ENCODE data around the gene STIP1.
"Not testable (repeated sequence)": the region's sequence is repeated elsewhere in the genome, so short reads cannot be mapped to it uniquely, and the experiment has no call there.

Gene STIP1

DNA sequence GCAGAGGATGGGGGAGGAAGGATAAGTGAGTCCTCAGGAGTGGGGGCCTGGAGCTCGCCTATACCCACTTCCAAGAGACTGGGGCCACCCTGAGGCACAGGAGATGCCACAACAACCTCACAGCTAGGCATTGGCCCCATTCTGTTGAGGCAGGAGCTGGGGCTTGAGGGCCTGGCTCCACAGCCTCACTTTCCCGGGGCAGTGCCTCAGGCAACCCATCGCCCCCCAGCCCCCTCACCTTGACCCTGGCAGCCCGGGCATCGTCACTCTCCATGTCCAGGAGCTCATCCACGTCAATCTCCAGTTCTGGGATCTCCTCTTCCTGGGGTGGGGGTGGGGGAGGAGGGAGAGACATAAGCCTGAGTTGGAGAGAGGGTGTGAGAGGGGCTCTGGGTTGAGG is 59.0 kb downstream of the STIP1 start:
- Histone ChIP-seq H3K9me2 (replicated peaks; ENCODE audit: insufficient read depth, low read length) (no peaks in the 10 kb centered on the region), H3K27ac (ENCODE audit: low read length) (peak overlapping the region; percentile 47; the same call in 1 of the 2 replicates), H3K4me1 (ENCODE audit: low read length) (peaks cover 13% of the 10 kb centered on the region), H3K9ac (ENCODE audit: low read length) (peak overlapping the region; percentile 86; the same call in 1 of the 2 replicates), H3K27me3 (replicated peaks; ENCODE audit: insufficient read depth, low read length) (no peaks in the 10 kb centered on the region), H3K9me3 (replicated peaks; ENCODE audit: insufficient read depth, low read length) (no peaks in the 10 kb centered on the region), H3K36me3 (replicated peaks; ENCODE audit: insufficient read depth, low read length) (no peaks in the 10 kb centered on the region), H3K4me2 (ENCODE audit: low read depth, low read length) (peak overlapping the region; percentile 84), H4K20me1 (ENCODE audit: insufficient read depth, low read length) (no peaks in the 10 kb centered on the region), H3K79me2 (ENCODE audit: low read length) (peaks cover 40% of the 10 kb centered on the region), H2AFZ (ENCODE audit: low read length) (no peak overlapping the region), H3K4me3 (ENCODE audit: low read length) (peak overlapping the region; percentile 99), H3F3A (ENCODE audit: insufficient read depth, low read length) (peaks cover 20% of the 10 kb centered on the region)
- DNase-seq: no peak
- TF ChIP-seq CTCF (IDR thresholded peaks at IDR 0.05; ENCODE audit: low read length): no peak
- TF ChIP-seq EZH2phosphoT487 (IDR thresholded peaks at IDR 0.05; ENCODE audit: low read length): no peak
- no peak for TF ChIP-seq EZH2 (optimal IDR thresholded peaks at IDR 0.05; ENCODE audit: low read depth, low read length)

- Histone ChIP-seq H3K4me2 (ENCODE audit: low read depth, low read length) (peak overlapping the region; percentile 84), H3K9me3 (replicated peaks; ENCODE audit: insufficient read depth, low read length) (no peaks in the 10 kb centered on the region), H3K36me3 (replicated peaks; ENCODE audit: insufficient read depth, low read length) (no peaks in the 10 kb centered on the region), H3K27me3 (replicated peaks; ENCODE audit: insufficient read depth, low read length) (peaks cover 3% of the 10 kb centered on the region; the same call in 1 of the 2 replicates), H3K4me3 (ENCODE audit: low read length) (peak overlapping the region; percentile 99), H3K9me2 (replicated peaks; ENCODE audit: insufficient read depth, low read length) (no peaks in the 10 kb centered on the region), H3K4me1 (ENCODE audit: low read length) (peaks cover 9% of the 10 kb centered on the region), H2AFZ (ENCODE audit: low read length) (no peak overlapping the region), H3K9ac (ENCODE audit: low read length) (peak overlapping the region; percentile 86), H4K20me1 (ENCODE audit: insufficient read depth, low read length) (no peaks in the 10 kb centered on the region), H3K79me2 (ENCODE audit: low read length) (peaks cover 40% of the 10 kb centered on the region), H3F3A (ENCODE audit: insufficient read depth, low read length) (peaks cover 15% of the 10 kb centered on the region), H3K27ac (ENCODE audit: low read length) (peak overlapping the region; percentile 47; the same call in 1 of the 2 replicates)
- TF ChIP-seq EZH2phosphoT487 (IDR thresholded peaks at IDR 0.05; ENCODE audit: low read length) (no peak), EZH2 (optimal IDR thresholded peaks at IDR 0.05; ENCODE audit: low read depth, low read length) (no peak), CTCF (IDR thresholded peaks at IDR 0.05; ENCODE audit: low read length) (no peak)
- peak; percentile 29 for DNase-seq
Observed at GRCh38 chr11:64245401-64245796, 59.4 kb downstream of the STIP1 start.

DNA sequence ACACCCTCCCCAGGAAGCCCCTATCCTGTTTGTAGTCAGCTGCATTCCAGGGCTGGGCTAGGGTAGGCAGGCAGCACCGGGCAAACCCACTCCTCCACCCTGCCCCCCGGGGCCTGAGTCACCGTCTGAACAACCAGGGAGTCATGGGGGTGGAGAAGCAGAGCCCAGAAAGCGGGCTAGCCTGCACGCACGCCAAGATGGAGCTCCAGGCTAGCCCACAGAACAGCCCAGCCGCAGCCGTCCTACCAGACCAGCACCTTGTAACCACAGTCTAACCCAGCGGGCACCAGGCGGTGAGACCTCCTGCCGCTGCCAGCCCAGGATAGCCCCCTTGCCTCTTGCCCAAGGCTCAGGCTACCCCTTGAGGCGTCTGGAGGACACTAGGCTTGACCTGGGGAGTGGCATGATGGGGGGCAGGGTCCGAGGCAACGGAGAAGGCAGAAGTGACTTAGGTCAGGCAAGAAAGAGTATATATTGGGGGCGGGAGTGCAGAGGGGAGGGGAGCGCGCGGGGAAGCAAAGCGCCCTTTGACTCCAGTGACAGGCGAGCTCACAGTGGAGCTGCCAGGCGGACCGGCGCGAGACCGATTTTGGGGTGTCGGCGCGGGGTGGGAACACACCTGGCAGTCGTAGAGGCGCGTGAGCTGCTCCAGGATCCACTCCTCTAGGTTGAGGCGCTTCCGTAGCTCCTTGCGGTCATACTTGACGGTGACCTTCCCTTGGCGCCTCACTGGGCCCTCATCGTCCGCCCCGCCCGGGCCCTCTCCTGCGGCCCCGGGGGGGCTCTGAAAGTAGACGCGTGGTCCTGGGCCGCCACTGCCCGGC is 60.0 kb downstream of the STIP1 start:
- peaks cover 5% of the 10 kb centered on the region; the same call in 1 of the 2 replicates for H3K27me3 ChIP-seq (replicated peaks; ENCODE audit: insufficient read depth, low read length)
- DNase-seq: peak; percentile 55
- H3K36me3 ChIP-seq (replicated peaks; ENCODE audit: insufficient read depth, low read length): no peaks in the 10 kb centered on the region
- peak overlapping the region; percentile 47; the same call in 1 of the 2 replicates for H3K27ac ChIP-seq (ENCODE audit: low read length)
- peak overlapping the region; percentile 99 for H3K4me3 ChIP-seq (ENCODE audit: low read length)
- H3F3A ChIP-seq (ENCODE audit: insufficient read depth, low read length): peaks cover 13% of the 10 kb centered on the region
- TF ChIP-seq CTCF (IDR thresholded peaks at IDR 0.05; ENCODE audit: low read length) (no peak), EZH2phosphoT487 (IDR thresholded peaks at IDR 0.05; ENCODE audit: low read length) (no peak), EZH2 (optimal IDR thresholded peaks at IDR 0.05; ENCODE audit: low read depth, low read length) (no peak)
- peak overlapping the region; percentile 86 for H3K9ac ChIP-seq (ENCODE audit: low read length)
- peaks cover 40% of the 10 kb centered on the region for H3K79me2 ChIP-seq (ENCODE audit: low read length)
- peaks cover 6% of the 10 kb centered on the region; the same call in 1 of the 2 replicates for H3K4me1 ChIP-seq (ENCODE audit: low read length)
- H3K4me2 ChIP-seq (ENCODE audit: low read depth, low read length): peak overlapping the region; percentile 84
- no peaks in the 10 kb centered on the region for H4K20me1 ChIP-seq (ENCODE audit: insufficient read depth, low read length)
- 0 out of 2 replicates have a peak overlapping the region, but pooled peaks have one; percentile 34 for H2AFZ ChIP-seq (ENCODE audit: low read length)
- no peaks in the 10 kb centered on the region for H3K9me3 ChIP-seq (replicated peaks; ENCODE audit: insufficient read depth, low read length)
- no peaks in the 10 kb centered on the region for H3K9me2 ChIP-seq (replicated peaks; ENCODE audit: insufficient read depth, low read length)

- H3K36me3 ChIP-seq (replicated peaks; ENCODE audit: insufficient read depth, low read length); H3K9ac ChIP-seq (ENCODE audit: low read length); H3K27ac ChIP-seq (ENCODE audit: low read length); H3K4me1 ChIP-seq (ENCODE audit: low read length); H3K27me3 ChIP-seq (replicated peaks; ENCODE audit: insufficient read depth, low read length); H3K9me2 ChIP-seq (replicated peaks; ENCODE audit: insufficient read depth, low read length); H3K4me2 ChIP-seq (ENCODE audit: low read depth, low read length); H2AFZ ChIP-seq (ENCODE audit: low read length); H4K20me1 ChIP-seq (ENCODE audit: insufficient read depth, low read length); H3K4me3 ChIP-seq (ENCODE audit: low read length); DNase-seq; H3K9me3 ChIP-seq (replicated peaks; ENCODE audit: insufficient read depth, low read length): not testable (repeated sequence)
- Histone ChIP-seq H3F3A (ENCODE audit: insufficient read depth, low read length) (peaks cover 13% of the 10 kb centered on the region; the same call in 1 of the 2 replicates), H3K79me2 (ENCODE audit: low read length) (peaks cover 39% of the 10 kb centered on the region)
Observed at GRCh38 chr11:64246621-64246870, 60.6 kb downstream of the STIP1 start.

Data from MM.1S (cell line).